IPS DF 4.7 (cell line): ENCODE measurements around the gene KRTAP5-8.
"Not testable (repeated sequence)": the region's sequence is repeated elsewhere in the genome, so short reads cannot be mapped to it uniquely, and the experiment has no call there.

Source experiments
- DNase-seq: peaks from one replicate; pipeline ENCODE4 v3.0.0-alpha.2; 2013; ENCODE audit warnings: low spot score; ENCODE audit errors: extremely low read depth

The KRTAP5-8 gene

DNA sequence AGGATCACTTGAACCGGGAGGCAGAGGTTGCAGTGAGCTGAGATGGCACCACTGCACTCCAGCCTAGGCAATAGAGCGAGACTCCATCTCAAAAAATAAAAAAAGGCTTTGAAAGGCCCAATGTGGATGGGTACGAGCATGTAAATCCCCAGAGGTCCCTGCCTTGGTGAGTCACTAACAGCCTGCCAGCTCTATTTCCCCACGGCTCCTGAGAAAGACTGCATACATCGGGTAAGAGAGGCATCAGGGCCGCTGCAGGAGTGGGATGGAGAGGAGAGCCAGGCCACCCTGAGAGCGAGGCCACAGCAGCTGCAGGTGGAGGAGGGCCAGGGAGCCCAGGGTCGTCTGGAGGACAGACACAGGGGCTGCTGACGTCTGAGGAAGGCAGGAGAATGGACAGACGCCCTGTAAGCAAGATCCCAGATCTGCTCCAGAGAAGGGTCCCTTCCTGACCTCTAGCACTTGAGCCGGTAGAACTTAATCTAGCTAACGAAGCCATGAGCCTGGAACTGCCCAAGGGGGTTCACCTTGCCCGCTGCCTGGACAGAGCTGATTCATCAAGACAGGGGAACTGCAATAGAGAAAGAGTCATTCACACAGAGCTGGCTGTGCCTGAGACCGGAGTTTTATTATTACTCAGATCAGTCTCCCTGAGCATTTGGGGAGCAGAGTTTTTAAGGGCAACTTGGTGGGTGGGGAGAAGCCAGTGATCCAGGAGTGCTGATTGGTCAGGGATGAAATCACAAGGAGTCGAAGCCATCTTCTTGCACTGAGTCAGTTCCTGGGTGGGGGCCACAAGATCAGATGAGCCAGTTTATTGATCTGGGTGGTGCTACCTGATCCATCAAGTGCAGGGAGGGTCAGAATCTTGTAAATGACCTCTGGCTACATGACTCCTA lies 5.3 kb downstream of the KRTAP5-8 start:
- DNase-seq: no peak

DNA sequence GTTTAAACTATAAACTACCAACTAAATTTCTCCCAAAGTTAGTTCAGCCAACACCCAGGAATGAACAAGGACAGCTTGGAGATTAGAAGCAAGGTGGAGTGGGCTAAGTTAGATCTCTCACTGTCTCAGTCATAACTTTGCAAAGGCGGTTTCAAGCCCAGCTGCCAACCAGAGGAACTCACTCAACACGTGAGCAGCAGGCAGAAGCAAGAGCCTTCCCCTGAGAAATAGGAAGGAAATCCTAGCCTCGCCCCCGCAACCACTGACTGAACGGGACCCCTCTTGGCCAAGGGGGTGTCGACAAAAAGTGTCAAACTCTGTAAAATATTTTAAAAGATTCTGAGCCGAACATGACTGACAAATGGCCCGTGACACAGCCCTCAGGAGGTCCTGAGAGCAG lies 6.0 kb downstream of the KRTAP5-8 start:
- DNase-seq: no peak

DNA sequence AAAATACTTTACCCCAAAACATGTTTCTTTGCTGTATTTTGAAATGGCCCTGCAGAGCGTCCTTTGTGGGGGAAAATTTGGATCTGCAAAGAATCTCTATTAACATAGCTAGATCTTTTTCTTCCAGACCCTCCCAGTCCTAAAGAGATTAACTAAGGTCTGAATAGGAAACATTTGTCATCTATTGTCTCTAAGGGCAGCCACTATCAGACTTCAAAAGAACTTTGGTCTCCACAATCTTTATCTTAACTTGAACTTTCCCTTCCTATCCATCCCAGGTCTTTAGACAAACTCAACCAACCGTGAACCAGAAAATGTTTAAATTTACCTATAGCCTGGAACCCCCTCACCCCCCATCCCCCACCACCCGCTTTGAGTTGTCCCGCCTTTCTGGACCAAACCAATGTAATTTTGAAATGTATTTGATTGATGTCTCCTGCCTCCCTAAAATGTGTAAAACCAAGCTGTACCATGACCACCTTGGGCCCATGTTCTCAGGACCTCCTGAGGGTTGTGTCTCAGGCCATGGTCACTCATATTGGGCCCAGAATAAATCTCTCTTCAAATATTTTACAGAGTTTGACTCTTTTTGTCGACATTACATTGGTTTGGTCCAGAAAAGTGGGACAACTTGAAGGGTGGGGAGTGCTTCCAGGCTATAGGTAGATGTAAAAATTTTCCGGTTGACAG lies 6.8 kb downstream of the KRTAP5-8 start:
- no peak for DNase-seq

DNA sequence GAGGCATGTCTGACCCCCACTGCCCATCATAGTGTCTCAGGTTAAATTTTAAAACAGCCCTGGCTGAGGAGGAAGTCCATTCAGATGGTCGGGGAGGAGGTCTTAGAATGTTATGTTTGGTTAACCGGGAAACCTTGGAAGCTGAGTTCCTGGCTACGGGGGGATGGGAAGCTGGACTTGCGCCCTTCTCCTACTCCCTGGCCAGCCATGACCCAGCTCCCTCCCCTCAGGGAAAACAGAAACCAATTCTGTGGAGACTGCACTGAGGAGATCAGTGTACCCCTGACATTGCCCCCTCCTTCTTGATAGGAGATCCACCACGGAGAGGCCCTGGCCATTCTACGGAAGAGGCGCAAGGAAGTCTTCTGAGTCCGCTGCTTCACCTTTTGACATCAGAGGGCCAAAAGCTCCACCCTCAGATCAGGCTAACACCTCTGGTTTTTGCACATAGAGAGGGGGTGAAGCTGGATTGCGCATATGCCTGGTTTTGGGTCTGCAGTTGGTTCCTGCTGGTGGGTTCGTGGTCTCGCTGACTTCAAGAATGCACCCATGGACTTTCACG lies 7.7 kb downstream of the KRTAP5-8 start:
- no peak for DNase-seq

DNA sequence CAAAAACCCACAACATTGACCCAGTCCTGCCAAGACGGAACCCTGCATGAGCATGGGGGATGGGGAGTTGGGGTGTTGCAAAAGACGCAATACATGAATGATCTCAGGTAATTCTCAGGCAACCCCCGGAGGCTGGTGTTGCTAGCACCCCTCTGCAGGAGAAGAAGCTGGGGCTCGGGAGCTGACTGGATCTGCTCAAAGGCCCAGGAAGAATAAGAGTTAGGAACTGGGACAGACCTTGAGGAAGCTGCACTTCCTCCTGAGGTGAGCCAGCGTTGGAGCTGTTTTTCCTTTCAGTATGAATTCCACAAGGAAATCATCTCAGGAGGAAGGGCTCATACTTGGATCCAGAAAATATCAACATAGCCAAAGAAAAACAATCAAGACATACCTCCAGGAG lies 10.3 kb downstream of the KRTAP5-8 start, which contains the start of gene KRTAP5-9:
KRTAP5-9 (plus strand) TSS at position 301 of the 400 bp plus-strand sequence. CDS start 238 bp downstream, outside the sequence.
- no peak for DNase-seq

DNA sequence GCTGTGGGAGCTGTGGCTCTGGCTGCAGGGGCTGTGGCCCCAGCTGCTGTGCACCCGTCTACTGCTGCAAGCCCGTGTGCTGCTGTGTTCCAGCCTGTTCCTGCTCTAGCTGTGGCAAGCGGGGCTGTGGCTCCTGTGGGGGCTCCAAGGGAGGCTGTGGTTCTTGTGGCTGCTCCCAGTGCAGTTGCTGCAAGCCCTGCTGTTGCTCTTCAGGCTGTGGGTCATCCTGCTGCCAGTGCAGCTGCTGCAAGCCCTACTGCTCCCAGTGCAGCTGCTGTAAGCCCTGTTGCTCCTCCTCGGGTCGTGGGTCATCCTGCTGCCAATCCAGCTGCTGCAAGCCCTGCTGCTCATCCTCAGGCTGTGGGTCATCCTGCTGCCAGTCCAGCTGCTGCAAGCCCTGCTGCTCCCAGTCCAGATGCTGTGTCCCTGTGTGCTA lies 10.9 kb downstream of the KRTAP5-8 start:
- DNase-seq: no peak

DNA sequence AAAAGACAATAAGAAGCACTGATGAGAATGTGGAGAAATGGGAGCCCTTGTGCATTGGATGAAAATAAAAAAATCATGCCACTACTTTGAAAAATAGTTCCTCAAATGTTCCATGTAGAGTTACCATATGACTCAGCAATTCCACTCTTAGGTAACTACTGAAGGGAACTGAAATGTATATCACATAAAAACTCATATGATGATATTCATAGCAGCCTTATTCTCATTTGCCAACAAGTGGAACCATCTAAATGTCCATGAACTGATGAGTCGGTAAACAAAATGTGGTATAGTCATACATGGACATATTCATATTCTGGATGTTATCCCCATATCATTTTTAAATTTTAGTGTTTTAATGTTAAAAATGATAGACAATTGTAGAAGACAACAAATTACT lies 13.9 kb downstream of the KRTAP5-8 start:
- DNase-seq: no peak

DNA sequence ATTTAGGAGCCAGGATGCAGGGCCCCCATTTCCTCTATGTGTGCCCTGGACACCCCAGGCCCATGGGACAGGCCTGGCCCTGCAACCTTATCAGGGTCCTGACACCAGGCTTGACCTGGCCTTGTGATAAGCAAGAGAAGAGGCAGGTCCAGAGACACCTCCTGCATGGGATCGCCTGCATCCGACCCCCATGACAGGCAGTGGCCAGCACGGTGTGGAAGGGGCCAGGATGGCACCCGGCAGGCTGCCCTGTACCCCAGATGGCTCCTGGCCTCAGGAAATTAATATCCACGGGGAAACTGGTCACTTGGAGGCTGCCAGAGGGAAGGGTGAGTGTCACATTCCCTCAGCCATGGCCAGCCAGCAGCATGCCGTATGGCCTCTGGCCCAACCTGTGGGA lies 17.2 kb downstream of the KRTAP5-8 start:
- no peak for DNase-seq

DNA sequence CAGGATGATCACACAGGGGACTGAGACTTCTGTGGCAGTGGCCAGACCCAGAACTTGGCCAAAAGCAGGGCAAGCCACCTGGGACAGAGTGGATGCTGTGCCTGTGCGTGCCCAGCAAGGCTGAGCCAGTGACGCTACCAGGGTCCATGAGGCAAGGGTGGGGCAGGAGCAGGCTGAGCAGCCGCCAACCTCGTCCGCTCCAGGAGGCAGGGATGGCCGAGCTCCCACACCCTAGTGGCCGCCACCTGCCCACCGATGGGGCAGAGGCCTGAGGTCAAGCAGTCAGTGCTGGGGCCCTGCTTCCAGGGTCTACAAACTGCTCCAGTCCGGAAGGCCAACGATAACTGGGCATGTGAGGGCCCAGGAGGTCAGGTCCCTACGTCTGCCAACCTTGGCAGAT lies 17.7 kb downstream of the KRTAP5-8 start:
- no peak for DNase-seq

DNA sequence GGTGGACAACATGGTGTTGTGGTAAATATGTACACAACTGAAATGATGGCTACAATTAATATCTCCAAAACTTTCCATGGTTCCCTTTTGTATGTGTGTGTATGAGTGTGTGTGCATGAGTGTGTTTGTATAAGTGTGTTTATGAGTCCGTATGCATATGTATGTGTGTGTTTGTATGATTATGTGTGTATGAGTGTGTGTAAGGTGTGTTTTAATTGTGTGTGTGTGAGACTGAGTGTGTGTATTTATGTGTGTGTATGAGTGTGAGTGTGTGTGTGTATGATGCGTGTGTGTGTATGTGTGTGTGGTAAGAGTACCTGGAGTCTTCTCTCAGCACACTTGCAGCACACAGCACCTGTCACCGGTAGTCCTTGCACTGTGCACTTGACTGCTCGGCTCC lies 18.2 kb downstream of the KRTAP5-8 start:
- no peak for DNase-seq

DNA sequence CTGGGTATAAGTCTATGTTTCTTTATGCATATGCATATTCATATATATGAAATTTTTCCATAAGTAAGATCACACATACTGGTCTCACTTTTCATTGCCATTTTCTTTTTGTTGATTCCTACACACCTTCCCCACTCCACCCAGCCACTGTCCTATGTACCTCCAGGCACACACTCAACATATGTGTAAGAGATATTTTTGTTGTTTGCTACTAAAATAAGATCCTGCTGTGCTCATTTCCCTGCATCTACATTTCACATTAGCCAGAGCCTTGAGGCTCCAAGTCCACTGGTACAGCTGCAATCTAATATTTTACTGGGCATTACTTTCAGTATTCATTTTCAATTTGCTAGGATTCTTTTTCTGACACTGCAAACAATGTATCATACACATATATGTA lies 19.4 kb downstream of the KRTAP5-8 start:
- DNase-seq: no peak

DNA sequence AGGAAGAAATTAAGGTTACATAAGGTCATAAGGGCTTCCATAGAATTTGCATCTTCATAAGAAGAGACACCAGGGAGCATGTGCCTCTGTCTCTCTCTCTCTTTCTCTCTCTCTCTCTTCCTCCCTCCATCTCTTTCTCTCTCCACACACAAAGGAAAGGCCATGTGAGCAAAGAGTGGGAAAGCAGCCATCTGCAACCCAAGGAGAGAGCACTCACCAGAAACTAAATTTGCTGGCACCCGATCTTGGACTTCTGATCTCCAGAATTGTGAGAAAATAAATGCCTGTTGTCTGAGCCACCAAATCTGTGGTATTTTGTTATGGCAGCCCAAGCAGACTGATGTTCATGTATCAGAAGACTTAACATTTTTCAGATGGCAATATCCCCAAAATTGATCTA lies 21.2 kb downstream of the KRTAP5-8 start:
- no peak for DNase-seq

DNA sequence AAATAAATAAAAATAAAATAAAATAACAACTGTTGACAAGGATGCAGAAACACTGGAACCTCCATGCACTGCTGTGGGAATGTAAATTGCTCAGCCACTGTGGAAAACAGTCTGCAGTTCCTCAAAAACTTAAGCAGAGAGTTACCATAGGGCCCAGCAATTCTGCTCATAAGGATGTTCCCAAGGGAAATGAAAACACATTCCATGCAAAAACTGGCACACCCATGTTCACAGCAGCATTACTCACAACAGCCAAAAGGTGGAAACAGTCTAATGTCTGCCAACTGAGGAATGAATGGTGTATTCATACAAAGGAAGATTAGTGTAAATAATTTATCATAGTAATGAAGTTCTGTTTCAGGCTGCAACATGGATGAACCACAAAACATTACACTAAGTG lies 24.3 kb downstream of the KRTAP5-8 start:
- no peak for DNase-seq

DNA sequence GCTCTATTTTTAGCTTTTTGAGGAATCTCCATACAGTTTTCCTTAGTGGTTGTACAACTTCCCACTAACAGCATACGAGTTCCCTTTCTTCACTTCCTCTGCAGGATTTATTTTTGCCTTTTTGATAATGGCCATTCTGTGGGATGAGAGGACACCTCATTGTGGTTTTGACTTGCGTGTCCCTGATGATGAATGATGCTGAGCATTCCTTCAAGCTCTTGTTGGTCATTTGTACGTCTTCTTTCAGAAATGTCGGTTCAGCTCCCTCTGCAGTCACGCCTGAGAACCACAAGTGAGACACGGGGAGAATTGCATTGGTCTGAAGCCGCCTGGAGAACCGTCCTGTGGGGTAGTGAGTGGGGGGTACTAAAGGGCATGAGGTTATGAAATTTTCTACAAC lies 25.6 kb downstream of the KRTAP5-8 start:
- DNase-seq: no peak

DNA sequence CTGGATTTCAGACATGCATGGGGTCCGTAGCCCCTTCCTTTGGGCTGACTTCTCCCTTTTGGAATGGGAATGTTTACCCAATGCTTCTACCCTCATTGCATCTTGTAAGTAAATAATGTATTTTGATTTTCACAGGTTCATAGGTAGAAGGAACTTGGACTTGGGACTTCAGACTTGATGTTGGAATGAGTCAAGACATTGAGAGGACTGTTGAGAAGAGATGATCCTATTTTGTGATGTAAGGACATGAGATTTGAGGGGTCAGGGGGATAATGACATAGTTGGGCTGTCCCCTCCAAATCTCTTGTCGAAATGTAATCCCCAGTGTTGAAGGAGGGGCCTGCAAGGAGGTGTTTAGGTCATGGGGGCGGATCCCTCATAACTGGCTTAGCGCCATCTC lies 26.6 kb downstream of the KRTAP5-8 start:
- no peak for DNase-seq

DNA sequence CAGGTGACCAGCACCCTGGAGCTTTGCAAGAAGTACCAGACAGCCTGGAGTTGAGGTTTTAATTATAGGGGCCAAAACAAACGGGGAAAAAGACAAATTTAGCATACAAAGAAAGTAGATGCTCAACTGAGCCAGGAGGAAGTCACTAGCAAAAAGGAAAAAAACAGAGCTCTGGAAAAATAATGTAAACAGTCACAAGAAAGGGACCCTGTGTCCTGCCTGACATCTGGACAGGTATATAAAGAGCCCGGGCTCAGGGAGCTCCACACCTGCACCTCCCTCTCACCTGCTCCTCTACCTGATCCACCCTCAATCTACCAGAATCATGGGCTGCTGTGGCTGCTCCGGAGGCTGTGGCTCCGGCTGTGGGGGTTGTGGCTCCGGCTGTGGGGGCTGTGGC lies 27.4 kb downstream of the KRTAP5-8 start, which contains the start of gene KRTAP5-10:
KRTAP5-10 (plus strand) TSS at position 301 of the 400 bp plus-strand sequence; CDS start at position 326, 25 bp downstream.
- DNase-seq: no peak

DNA sequence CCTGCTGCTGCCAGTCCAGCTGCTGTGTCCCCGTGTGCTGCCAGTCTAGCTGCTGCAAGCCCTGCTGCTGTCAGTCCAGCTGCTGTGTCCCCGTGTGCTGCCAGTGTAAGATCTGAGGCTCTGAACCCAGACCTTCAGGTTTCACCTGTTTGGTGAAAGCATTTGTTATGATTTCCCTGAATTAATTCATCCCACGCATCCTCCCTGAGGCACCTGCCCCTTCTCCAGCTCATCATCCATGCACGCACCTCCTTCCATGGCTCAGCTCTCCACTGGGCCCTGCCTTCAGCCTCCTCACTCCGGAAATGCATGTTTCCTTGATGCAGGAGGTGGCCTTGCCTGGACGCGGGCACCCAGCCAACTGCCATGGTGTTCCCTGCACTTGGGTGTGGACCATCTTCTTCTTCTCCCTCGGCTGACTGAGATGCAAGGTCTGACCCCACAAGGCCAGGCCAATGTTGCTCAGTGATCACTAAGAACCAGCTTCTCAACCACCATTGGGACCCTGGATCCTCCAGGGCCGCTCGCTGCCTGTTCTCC lies 28.3 kb downstream of the KRTAP5-8 start:
- DNase-seq: no peak

DNA sequence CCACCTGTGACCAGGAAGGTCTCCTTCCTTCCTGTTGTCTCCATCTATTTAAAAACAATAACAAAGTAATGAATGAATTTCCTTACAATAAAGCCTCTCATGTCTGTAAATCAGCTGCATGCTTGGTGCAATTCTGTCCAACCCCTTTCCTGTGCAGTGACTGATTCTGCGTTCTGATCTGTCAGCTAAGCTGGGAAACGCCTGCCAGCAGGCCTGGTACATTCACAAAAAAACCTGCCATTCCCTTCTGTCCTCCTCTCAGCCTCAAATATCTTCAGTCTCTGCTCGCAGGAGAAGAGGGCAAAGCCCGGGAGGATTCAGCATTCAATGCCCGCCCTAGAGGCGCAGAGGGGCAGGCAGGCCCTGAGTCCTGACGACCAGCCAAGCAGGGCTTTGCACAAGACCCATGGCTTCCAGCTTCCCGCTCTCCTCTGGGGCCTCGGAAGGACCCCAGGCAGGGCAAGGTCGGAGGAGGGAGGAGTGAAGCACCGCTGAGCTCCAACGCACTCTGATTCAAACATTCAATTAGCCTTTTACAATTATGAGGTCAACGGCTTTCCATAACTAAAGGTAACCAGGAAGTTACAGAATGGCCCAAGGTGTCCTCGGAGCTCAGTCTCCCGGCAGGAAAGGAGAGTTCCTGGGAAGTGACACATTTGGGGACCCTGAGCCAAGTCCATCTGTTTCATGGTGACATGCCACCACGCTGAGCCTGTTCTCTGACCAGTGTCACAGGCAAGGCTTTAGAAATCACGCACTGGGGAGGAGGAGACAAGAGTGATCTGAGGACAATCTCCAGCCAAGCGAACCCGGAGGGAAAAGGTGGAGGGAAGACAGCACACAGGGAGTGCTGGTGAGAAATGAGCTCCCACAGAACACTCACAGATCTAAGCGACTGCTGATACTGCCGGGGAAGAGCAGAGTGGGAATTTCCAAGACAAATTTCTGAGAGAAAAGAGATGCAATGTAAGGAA lies 29.1 kb downstream of the KRTAP5-8 start:
- DNase-seq: not testable (repeated sequence)

DNA sequence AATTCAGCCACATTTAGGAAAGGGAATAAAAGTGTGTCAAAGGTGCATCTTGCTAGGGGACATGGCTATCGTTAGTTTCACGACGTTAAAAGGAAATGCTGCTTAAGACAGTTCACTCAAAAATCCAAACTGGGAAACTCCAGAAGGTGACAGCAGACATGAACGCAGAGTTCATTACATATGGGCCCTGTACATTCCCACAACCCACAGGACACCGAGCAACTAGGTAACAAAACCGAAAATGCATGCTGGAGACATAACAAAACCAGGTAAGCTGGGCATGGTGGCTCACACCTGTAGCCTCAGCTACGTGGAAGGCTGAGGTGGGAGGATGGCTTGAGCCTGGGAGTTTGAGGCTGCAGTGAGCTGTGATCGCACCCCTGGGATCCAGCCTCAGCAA lies 29.8 kb downstream of the KRTAP5-8 start:
- not testable (repeated sequence) for DNase-seq

DNA sequence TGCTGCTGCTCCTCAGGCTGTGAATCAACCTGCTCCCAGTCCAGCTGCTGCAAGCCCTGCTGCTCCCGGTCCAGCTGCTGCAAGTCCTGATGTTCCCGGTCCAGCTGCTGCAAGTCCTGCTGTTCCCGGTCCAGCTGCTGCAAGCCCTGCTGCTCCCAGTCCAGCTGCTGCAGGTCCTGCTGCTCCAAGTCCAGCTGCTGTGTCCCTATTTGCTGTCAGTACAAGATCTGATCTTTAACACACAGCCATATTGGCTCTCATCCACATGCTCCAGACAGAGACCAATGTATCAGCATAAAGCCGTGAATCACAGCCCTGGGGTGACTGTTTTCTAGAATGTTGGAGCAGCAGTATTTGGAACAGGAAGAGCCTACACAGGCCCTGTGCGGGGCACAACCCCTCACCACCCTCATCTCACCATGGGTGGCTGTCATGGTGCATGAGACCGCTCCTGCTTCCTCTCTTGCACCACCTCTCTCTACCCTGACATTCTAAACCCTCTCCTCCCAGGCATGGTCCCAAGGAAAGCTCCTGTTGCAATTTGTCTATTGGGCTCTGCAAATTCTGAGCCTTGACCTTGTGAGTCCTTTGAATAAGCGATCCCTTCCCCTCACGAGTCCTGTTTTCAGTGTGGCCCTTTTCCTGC lies 31.0 kb downstream of the KRTAP5-8 start:
- no peak for DNase-seq
